Eye (tissue), 1 donor: Measurements from ENCODE around the gene JUNB.
A peak's percentile ranks its signal among the peaks of the same experiment; 100 is the strongest.
"Not testable (repeated sequence)": the region's sequence is repeated elsewhere in the genome, so short reads cannot be mapped to it uniquely, and the experiment has no call there.

Experiments
- DNase-seq: peaks from one replicate; pipeline ENCODE4 v3.0.0-alpha.2; 2015

Gene JUNB

GRCh38 chr19:12789904-12790619 is 1.2 kb upstream of the JUNB start:
- DNase-seq = peak; percentile 97

- DNase-seq = peak; percentile 65
These were observed 500 bp upstream of the JUNB start for GRCh38 chr19:12790628-12791344.

- peak; percentile 80 for DNase-seq
These were observed 966 bp downstream of the JUNB start for GRCh38 chr19:12792051-12792852.

GRCh38 chr19:12792853-12793289 is 1.6 kb downstream of the JUNB start:
- DNase-seq = no peak

GRCh38 chr19:12793290-12794195 is 2.3 kb downstream of the JUNB start:
- peak; percentile 97 for DNase-seq

GRCh38 chr19:12794196-12794941 is 3.1 kb downstream of the JUNB start:
- no peak for DNase-seq

GRCh38 chr19:12794971-12795381 is 3.7 kb downstream of the JUNB start:
- no peak for DNase-seq

- peak; percentile 96 for DNase-seq
These were observed 5.1 kb downstream of the JUNB start for GRCh38 chr19:12796146-12797071.

GRCh38 chr19:12797141-12797587 is 5.9 kb downstream of the JUNB start:
- DNase-seq = no peak

GRCh38 chr19:12797607-12798006 is 6.3 kb downstream of the JUNB start:
- not testable (repeated sequence) for DNase-seq

GRCh38 chr19:12799742-12800465 is 8.6 kb downstream of the JUNB start:
- no peak for DNase-seq

- no peak for DNase-seq
These were observed 9.1 kb downstream of the JUNB start for GRCh38 chr19:12800466-12800770.

- peak; percentile 58 for DNase-seq
These were observed 9.7 kb downstream of the JUNB start for GRCh38 chr19:12800923-12801465.

- peak; percentile 95 for DNase-seq
These were observed 10.4 kb downstream of the JUNB start, which contains the start of the genes PRDX2 and THSD8 for GRCh38 chr19:12801466-12802266. Gene PRDX2 (minus strand): TSS chr19:12801800. CDS start chr19:12801261, 539 bp downstream. Gene THSD8 (plus strand): TSS chr19:12802069. CDS start chr19:12802072, 3 bp downstream.

- no peak for DNase-seq
These were observed 11.2 kb downstream of the JUNB start for GRCh38 chr19:12802267-12803106.

GRCh38 chr19:12804051-12804450 is 12.8 kb downstream of the JUNB start:
- DNase-seq = no peak
